Measurements from ENCODE around the gene C11orf58.

C11orf58 gene

GRCh38 chr11:16805938-16806337 is 67.5 kb downstream of the C11orf58 start:
- no peak for FAIRE-seq

DNA sequence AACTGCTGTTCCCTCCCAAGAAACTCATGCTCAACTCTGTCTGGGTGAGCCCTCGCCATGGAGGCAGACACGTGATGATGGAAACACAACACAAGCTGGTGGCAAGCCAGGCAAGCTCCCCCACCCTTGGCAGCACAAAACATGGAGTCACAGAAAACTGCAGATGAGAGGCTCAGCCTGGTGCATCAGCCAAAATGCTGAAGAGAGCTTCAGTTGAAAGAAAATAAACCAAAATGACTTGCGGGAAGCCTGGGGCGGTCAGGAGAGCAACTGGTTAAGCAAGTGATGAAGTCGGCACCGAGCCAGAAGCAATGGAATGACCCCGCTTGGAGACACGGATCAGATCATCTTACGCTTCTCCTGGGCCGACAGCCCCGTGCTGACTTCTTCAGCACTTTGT is 68.3 kb downstream of the C11orf58 start:
- no peak for FAIRE-seq

GRCh38 chr11:16807306-16807705 is 68.9 kb downstream of the C11orf58 start:
- FAIRE-seq: no peak

Measured in islet of Langerhans (tissue), 1 donor.